Measurements from ENCODE around the gene CUEDC1.

DNA sequence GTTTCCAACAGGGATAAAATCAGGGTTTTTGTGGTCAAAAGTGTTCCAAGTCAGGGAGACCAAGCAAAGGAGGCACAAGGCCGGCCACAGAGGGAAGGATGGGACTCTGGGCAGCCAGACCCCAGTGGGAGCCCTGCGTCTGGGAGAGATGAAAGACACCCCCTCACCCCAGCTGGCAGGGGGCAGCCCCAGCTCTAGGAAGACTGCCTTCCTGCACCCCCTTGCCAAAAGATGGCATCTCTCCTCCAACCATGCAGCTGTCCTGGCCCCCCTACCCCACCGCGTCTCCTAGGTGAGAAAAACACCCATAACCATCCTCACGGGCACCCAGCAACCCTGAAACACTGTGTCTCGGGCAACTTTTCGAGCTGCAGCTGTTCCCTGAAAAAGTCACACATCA is 51.3 kb downstream of the CUEDC1 start:
- TF ChIP-seq CTCF (IDR thresholded peaks at IDR 0.05) = no peak
- no peak for TF ChIP-seq EP300 (IDR thresholded peaks at IDR 0.05)
- TF ChIP-seq POLR2A (IDR thresholded peaks at IDR 0.05; ENCODE audit: low read depth) = no peak
